HUES64 (cell line): ENCODE data around the gene FAM24B.
"Not testable (repeated sequence)": the region's sequence is repeated elsewhere in the genome, so short reads cannot be mapped to it uniquely, and the experiment has no call there.

Experiments used
- H3K27ac ChIP-seq: 2 replicates; pipeline ENCODE4 v1.7.0; 2013; ENCODE audit warnings: low read depth, low read length, inconsistent platforms
- H3K27me3 ChIP-seq: 2 replicates; pipeline ENCODE4 v1.6.1; 2013; ENCODE audit warnings: mild to moderate bottlenecking, low read length; ENCODE audit not compliant: insufficient read depth
- H3K36me3 ChIP-seq: 2 replicates; pipeline ENCODE4 v1.6.1; 2013; ENCODE audit warnings: mild to moderate bottlenecking, low read length; ENCODE audit not compliant: insufficient read depth
- H3K4me1 ChIP-seq: 2 replicates; pipeline ENCODE4 v1.6.1; 2013; ENCODE audit warnings: mild to moderate bottlenecking, low read length, moderate library complexity; ENCODE audit not compliant: insufficient read depth
- H3K4me3 ChIP-seq: 2 replicates; pipeline ENCODE4 v1.5.1; 2013; ENCODE audit warnings: mild to moderate bottlenecking, low read length, moderate library complexity
- H3K9ac ChIP-seq: 2 replicates; pipeline ENCODE4 v1.6.1; 2013; ENCODE audit warnings: mild to moderate bottlenecking, low read depth, low read length
- H3K9me3 ChIP-seq: 2 replicates; pipeline ENCODE4 v1.6.1; 2013; ENCODE audit warnings: low read depth, low read length; ENCODE audit not compliant: insufficient read depth
- WGBS: fragments of 150-250, 120-280 bp; methylation state at CpG from one replicate; pipeline ENCODE4 v1.1.7; 2013; ENCODE audit warnings: missing lambda C conversion rate; 5-methylcytosine and 5-hydroxymethylcytosine counted together

The FAM24B gene

DNA sequence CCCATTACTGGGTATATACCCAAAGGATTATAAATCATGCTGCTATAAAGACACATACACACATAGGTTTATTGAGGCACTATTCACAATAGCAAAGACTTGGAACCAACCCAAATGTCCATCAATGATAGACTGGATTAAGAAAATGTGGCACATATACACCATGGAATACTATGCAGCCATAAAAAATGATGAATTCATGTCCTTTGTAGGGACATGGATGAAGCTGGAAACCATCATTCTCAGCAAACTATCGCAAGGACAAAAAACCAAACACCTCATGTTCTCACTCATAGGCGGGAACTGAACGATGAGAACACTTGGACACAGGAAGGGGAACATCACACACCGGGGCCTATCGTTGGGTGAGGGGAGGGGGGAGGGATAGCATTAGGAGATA is 21.3 kb downstream of the FAM24B start:
- H3K27ac ChIP-seq, H3K4me3 ChIP-seq, H3K9me3 ChIP-seq, H3K27me3 ChIP-seq, H3K9ac ChIP-seq: not testable (repeated sequence)
- Histone ChIP-seq H3K36me3 (peaks cover 13% of the 10 kb centered on the region; the same call in 1 of the 2 replicates), H3K4me1 (peaks cover 13% of the 10 kb centered on the region)
- 90% methylated on average over 5 of the region's 5 CpGs for WGBS

DNA sequence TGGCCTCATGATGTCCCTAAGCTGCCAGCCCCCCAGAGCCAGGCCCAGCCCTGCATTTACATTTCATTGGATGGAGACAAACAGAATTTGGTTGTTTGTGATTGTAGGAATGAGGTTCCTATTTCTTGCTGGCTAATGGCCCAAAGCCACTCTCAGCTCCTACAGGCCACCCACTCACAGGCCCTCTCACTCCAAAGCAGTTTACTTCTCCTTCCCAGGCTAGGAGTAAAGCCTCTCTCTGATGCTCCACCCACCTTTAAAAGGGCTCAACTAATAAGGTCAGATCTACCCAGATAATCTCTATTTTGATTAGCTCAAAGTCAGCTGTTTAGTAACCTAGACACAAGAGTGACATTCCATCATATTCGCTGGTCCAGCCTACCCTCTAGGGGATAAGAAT is 22.5 kb downstream of the FAM24B start:
- 100% methylated on average over 1 of the region's 1 CpG for WGBS
- H3K9me3 ChIP-seq, result no peaks in the 10 kb centered on the region
- H3K27ac ChIP-seq, result no peak overlapping the region

DNA sequence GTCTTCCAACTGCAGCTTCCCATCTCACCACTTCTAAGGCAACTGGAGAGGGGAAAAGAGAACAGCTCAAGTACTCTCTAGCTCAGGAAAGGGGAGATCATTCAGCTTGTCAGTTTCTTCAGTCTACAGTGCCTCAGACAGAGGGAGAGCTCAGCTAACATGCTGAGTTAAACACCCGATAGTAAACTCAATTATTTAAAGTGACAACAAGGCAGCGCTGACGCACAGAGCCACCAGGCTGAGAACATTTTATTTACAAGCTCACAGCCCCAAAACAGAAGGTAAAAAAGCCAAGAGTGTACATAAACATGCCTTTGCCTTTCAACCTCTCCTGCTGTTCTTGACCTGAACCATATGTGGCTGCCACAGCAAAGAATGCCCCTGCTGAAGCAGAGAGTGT is 23.6 kb downstream of the FAM24B start:
- Histone ChIP-seq H3K9ac (no peak overlapping the region), H3K27ac (no peak overlapping the region), H3K9me3 (no peaks in the 10 kb centered on the region), H3K27me3 (no peaks in the 10 kb centered on the region), H3K4me3 (no peak overlapping the region), H3K36me3 (peaks cover 16% of the 10 kb centered on the region; the same call in 1 of the 2 replicates), H3K4me1 (peaks cover 13% of the 10 kb centered on the region)
- WGBS, result 93% methylated on average over 3 of the region's 3 CpGs

More for the DNA sequence above, 22.5 kb downstream of the FAM24B start:
- Histone ChIP-seq H3K36me3 (peaks cover 14% of the 10 kb centered on the region; the same call in 1 of the 2 replicates), H3K9ac (no peak overlapping the region), H3K27me3 (no peaks in the 10 kb centered on the region), H3K4me1 (peaks cover 10% of the 10 kb centered on the region), H3K4me3 (no peak overlapping the region)

DNA sequence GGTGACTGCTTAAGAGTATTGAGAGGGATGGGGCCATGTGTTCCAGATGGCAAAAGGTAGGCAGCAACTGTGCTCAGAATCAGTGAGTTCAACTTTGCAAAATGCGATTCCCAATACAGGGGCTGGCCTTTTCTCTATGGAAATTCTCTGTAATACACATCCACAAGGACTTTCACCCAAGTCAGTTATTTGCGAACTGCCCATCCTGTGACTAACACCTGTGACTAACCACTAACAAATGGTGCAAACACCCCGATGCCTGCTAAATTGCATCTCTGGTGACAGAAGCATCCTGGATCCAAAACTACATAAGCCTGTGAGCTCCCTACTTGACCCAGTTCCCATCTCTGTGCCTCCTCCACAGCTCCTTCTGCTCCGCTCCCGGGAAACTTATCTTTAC is 24.7 kb downstream of the FAM24B start:
- no peak overlapping the region for H3K9ac ChIP-seq
- no peaks in the 10 kb centered on the region for H3K27me3 ChIP-seq
- WGBS, result 86% methylated on average over 5 of the region's 5 CpGs
- H3K4me3 ChIP-seq, result no peak overlapping the region
- H3K9me3 ChIP-seq, result no peaks in the 10 kb centered on the region
- no peak overlapping the region for H3K27ac ChIP-seq
- H3K4me1 ChIP-seq, result peaks cover 17% of the 10 kb centered on the region
- peaks cover 16% of the 10 kb centered on the region; the same call in 1 of the 2 replicates for H3K36me3 ChIP-seq

DNA sequence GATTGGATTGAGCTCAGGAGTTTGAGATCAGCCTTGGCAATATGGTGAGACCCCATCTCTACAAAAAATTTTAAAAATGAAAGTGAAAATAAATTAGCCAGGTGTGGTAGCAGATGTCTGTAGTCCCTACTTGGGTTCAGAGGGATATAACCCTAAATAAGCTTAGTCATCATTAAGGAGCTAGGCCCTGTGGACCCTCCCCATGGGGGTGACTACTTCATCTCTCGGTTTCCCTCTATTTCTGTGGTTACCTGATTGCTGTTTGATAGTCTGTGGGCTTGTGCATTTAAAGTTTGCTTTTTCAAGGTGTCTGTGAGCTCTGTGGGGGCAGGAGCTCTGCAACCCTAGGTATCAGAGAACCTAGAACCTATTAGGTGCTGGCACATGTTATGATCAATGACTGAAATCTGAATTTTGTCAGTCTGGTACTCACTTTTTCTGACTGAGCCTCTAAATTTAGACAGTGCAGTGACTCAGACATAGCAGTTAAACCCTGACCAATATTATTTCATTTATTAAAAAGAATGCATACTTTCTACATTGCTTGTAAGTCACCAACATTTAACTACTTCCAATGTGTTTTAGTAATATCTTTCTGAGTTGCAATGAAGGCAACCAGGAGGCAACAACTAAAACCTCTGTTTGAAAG is 25.6 kb downstream of the FAM24B start:
- peaks cover 14% of the 10 kb centered on the region; the same call in 1 of the 2 replicates for H3K36me3 ChIP-seq
- H3K9ac ChIP-seq, result no peak overlapping the region
- WGBS, result 92% methylated on average over 1 of the region's 1 CpG
- no peaks in the 10 kb centered on the region for H3K27me3 ChIP-seq
- H3K4me3 ChIP-seq, result no peak overlapping the region
- H3K4me1 ChIP-seq, result peaks cover 17% of the 10 kb centered on the region
- H3K27ac ChIP-seq, result no peak overlapping the region
- no peaks in the 10 kb centered on the region for H3K9me3 ChIP-seq

DNA sequence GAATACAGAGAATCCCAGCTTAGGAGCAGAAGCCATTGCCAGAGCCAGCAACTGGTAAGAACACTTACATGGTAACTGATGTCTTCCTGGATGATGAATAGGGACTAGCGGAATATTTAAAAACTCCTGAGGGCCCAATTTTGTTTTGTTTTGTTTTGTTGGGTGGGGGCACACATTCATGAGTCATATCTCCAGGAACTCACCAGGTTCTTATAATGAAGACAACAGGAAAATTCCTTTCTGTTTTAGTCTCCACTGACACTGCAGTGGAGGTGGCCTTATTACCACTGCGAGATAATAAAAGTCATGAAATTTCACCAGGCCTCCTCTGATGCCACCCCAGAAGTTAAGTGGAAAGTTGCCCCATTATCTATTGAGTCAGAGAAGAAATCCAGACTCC is 27.1 kb downstream of the FAM24B start:
- no peak overlapping the region for H3K27ac ChIP-seq
- peaks cover 13% of the 10 kb centered on the region; the same call in 1 of the 2 replicates for H3K36me3 ChIP-seq

DNA sequence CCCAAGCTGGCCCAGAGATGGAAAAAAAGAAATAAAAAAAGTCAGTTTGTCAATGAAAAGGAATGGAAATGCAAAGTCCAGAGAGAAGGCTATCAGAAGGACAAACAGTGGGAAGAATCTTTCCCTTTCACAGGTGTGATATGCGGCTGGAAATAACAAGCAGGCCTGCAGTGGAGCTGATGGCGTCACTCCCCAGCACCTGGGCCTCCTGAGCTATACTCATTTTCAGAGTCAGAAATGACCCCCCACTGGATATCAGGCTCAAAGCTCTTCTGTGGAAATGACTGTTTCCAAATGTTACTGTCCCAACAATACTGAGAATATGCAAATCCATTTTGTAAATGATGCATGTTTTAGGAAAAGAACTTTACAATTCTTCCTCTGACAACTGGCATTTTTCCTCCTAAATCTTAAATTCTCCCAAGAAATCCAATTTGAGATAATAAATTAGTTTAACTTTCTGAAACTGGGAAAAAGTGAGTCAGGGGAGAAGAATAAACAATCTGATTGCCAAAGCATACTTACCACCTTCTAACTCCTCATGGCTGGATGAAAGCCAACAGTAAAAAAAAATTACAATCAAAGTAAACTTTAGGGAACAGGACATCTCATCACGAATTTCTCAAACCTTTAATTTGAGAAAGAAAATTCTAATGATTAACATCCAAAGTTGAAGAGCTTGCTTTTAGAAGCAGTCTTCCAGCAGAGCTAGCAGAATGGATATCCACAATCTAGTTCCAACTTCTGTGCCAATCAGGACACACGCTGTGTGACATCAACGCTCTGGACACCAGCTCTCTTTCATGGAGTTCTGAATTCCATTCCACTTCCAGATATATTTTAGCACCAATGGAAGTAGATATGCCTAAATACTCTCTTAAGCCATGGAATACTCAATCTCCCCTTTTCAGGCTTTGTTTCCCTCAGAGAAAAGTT is 28.4 kb downstream of the FAM24B start:
- H3K27ac ChIP-seq, result no peak overlapping the region
- WGBS, result 87% methylated on average over 5 of the region's 5 CpGs
- no peak overlapping the region for H3K9ac ChIP-seq
- H3K9me3 ChIP-seq, result no peaks in the 10 kb centered on the region
- H3K4me1 ChIP-seq, result peaks cover 11% of the 10 kb centered on the region; the same call in 1 of the 2 replicates
- no peaks in the 10 kb centered on the region for H3K27me3 ChIP-seq
- peaks cover 13% of the 10 kb centered on the region; the same call in 1 of the 2 replicates for H3K36me3 ChIP-seq
- H3K4me3 ChIP-seq, result no peak overlapping the region

More for the DNA sequence above, 27.1 kb downstream of the FAM24B start:
- 93% methylated on average over 2 of the region's 2 CpGs for WGBS
- peaks cover 17% of the 10 kb centered on the region for H3K4me1 ChIP-seq
- no peaks in the 10 kb centered on the region for H3K27me3 ChIP-seq
- no peak overlapping the region for H3K4me3 ChIP-seq
- H3K9ac ChIP-seq, result no peak overlapping the region
- no peaks in the 10 kb centered on the region for H3K9me3 ChIP-seq

DNA sequence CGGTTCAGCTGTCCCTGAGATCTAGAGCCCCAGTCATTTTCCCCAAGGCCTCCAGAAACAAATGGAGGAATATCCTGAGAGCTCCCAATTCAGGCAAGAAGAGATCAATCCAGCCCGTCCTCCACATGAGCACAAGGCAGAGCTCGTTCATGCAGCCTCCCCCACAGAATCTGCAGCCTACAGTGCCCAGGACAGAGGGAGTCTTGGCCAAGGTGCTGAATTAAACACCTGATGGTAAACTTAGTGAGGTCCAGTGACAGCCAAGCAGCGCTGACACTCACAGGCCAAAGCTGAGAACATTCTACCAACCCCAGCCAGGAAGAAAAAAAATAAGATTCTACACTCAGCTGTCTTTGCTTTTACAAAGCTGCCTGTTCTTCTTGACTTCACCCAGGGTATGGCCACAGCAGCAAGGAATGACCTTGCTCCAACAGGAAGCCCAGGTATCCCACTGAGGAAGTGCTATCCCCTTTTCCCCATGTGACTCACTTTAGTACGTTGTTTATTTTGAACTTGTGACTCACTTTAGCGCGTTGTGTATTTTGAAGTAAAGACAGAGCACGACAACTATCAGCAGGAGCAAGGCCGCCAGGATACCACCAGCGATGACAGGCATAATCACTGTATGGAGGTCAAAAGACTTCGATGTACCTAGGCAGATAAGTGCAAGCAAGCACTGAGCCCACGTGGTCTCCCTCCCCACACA is 29.3 kb downstream of the FAM24B start:
- no peak overlapping the region for H3K4me3 ChIP-seq
- no peaks in the 10 kb centered on the region for H3K27me3 ChIP-seq
- H3K9me3 ChIP-seq, result no peaks in the 10 kb centered on the region
- H3K9ac ChIP-seq, result no peak overlapping the region
- peaks cover 14% of the 10 kb centered on the region; the same call in 1 of the 2 replicates for H3K4me1 ChIP-seq
- H3K27ac ChIP-seq, result no peak overlapping the region
- 82% methylated on average over 12 of the region's 12 CpGs for WGBS
- peaks cover 12% of the 10 kb centered on the region; the same call in 1 of the 2 replicates for H3K36me3 ChIP-seq

DNA sequence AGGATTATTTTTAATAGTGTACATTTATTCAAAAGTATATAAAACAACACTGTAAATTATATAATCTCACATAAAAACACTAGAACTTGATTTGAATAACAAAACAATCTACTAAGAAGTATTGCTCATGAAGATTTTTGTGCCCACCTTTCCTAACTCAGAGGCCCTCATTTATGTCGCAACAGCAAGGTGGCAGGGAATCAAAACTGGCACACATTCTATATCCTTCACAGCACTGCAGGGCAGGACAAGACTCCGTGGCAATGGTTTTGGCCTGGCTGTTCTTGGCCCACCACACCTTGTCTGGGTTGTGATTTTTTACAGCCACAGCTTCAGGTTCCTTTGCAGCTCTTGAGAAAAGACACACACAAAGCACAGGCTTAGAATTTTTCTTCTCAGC is 30.3 kb downstream of the FAM24B start:
- peaks cover 14% of the 10 kb centered on the region; the same call in 1 of the 2 replicates for H3K4me1 ChIP-seq
- H3K36me3 ChIP-seq, result peaks cover 9% of the 10 kb centered on the region; the same call in 1 of the 2 replicates
- H3K9ac ChIP-seq, result no peak overlapping the region
- H3K4me3 ChIP-seq, result no peak overlapping the region
- H3K9me3 ChIP-seq, result no peaks in the 10 kb centered on the region
- H3K27ac ChIP-seq, result no peak overlapping the region
- H3K27me3 ChIP-seq, result no peaks in the 10 kb centered on the region
- WGBS, result 98% methylated on average over 2 of the region's 2 CpGs

DNA sequence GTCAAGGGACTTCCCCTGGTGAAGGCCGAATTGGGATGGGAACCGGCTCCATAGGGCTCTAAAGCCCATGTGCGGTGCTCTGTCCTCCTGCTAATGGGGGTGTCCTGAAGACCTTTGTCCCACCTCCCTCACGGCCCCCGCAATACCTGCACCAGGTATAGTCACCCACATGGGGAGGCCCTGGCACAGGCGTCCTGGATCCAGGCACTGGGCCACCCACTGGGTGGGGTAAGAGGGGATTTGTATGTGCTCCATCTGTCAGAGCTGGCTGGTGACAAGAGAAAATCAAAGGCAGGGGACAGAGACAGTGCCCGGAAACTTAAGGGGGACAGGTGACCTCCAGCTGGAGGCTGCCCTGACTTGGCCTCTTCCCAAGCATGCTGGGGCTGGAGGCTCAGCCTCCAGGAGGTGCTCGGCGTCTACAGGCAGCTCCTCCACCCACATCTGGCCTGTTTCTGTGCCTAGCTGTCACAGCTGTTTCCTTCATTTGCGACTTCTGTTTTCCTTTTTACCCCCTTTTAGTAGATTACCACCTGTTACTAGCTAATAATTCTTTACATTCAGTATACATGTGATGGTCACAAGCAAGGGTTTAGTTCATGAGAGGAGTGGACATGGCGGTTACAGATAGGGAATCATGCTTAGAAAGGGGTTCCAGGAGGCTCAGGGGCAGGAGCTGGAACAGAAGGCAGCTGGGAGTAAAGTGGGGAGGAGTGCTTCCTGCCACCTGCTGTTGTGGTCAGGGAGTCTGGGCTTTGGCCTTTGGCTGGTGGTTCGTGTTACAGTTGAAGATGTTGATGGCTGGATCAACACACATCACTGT is 31.4 kb downstream of the FAM24B start:
- Histone ChIP-seq H3K9me3 (peaks cover 5% of the 10 kb centered on the region; the same call in 1 of the 2 replicates), H3K36me3 (peaks cover 9% of the 10 kb centered on the region; the same call in 1 of the 2 replicates), H3K9ac (no peak overlapping the region), H3K4me1 (peaks cover 14% of the 10 kb centered on the region; the same call in 1 of the 2 replicates), H3K27ac (no peak overlapping the region), H3K27me3 (no peaks in the 10 kb centered on the region), H3K4me3 (no peak overlapping the region)
- 93% methylated on average over 12 of the region's 12 CpGs for WGBS
